Adrenal gland (tissue), 12 donors: ENCODE data around the gene SLFN5. TPM values are rescaled to one million over a fixed set of nuclear protein-coding genes. Genes with fewer than 3 reads are reported as not detected.

Experiments
- DNase-seq, 7 donors: peaks; one replicate each; pipeline ENCODE4 v3.0.0-alpha.2; 2019 to 2020
- H3K27ac ChIP-seq, 5 donors: fragments of 200-600 bp; sonication (generic) in 4 of 5; 1 replicate in 3 of 5; 2 replicates in 2 of 5; pipeline versions ENCODE4 v1.5.1 to v1.8.0; 2016 to 2020; ENCODE audit warnings: mild to moderate bottlenecking in 1 of 5
- H3K27me3 ChIP-seq: fragments of 200-600 bp; 2 replicates; pipeline ENCODE4 v1.8.0; 2021
- H3K36me3 ChIP-seq, 2 donors: fragments of 200-600 bp; replicated peaks in 1 of 2; 1 replicate in 1 of 2; 2 replicates in 1 of 2; pipeline versions ENCODE4 v1.5.1 to v1.8.0; 2018 to 2022
- H3K4me1 ChIP-seq, 2 donors: fragments of 200-600 bp; replicated peaks in 1 of 2; 1 replicate in 1 of 2; 2 replicates in 1 of 2; pipeline versions ENCODE4 v1.5.1 to v1.8.0; 2018 to 2021
- H3K4me3 ChIP-seq, 4 donors: fragments of 200-600 bp; sonication (generic) in 3 of 4; one replicate each; pipeline ENCODE4 v1.5.1; 2016 to 2018
- H3K9me3 ChIP-seq, 3 donors: fragments of 200-600 bp; sonication (generic) in 1 of 3; replicated peaks in 1 of 3; 1 replicate in 2 of 3; 2 replicates in 1 of 3; pipeline versions ENCODE4 v1.5.1 to v1.8.0; 2016 to 2021
- CTCF ChIP-seq, 6 experiments: fragments of 450-650 bp in 4 of 6; fragments of 200-600 bp in 2 of 6; sonication (generic) in 1 of 6; IDR thresholded peaks; 1 replicate in 5 of 6; 2 replicates in 1 of 6; pipeline versions ENCODE4 v1.5.1 to v1.8.0; 2016 to 2021; ENCODE audit warnings: antibody characterized with exemption in 6 of 6, mild to moderate bottlenecking in 2 of 6, moderate library complexity in 1 of 6
- POLR2A ChIP-seq, 2 donors: fragments of 450-650 bp; IDR thresholded peaks; one replicate each; pipeline ENCODE4 v1.6.1; 2017; ENCODE audit warnings: antibody characterized with exemption in 2 of 2, mild to moderate bottlenecking in 2 of 2, moderate library complexity in 1 of 2
- WGBS, 4 donors: extraction: QIAGEN DNeasy Blood & Tissue Kit in 2 of 4; methylation state at CpG; one replicate each; pipeline versions ENCODE4 v1.1.5 to v1.1.7; 2013 to 2017; 5-methylcytosine and 5-hydroxymethylcytosine counted together
- intact Hi-C, 2 donors: fragments of 100-400 bp; cut with DNase I; formaldehyde crosslinking; loops; one replicate each; pipeline versions ENCODE4 v1.14.1 to v1.15.0; 2022 to 2023
- polyA plus RNA-seq, 3 donors: library from polyadenylated mRNA; stranded (reverse); fragments of 200-250 nt in 2 of 3; fragments of 350-450 nt in 1 of 3; fragmentation: Illumina TruSeq in 1 of 3; extraction: RNeasy Lipid Tissue Mini Kit (QIAGEN cat#74804) in 1 of 3; gene quantifications; one replicate each; pipeline ENCODE4 v1.2.3, GENCODE V29; 2013 to 2014
- total RNA-seq, 9 donors: library from RNA; depleted of rRNA in 4 of 9; stranded (reverse); fragments of >200 nt in 4 of 9; fragments of 120-200 nt in 1 of 9; fragmentation: NEBNext Ultra II Directional in 1 of 9; extraction: Animal tissue kit (Norgen Biotek cat#: 25700) in 1 of 9; gene quantifications; one replicate each; pipeline versions ENCODE4 v1.1.0 to v1.2.4, GENCODE V29; 2013 to 2023
- donor health status: healthy with polysubstance abuse.
- donor health status: Bipolar disorder and iron deficiency.
- donor health status: DM: yes; HTN: yes; CAD: no.
- donor health status: DM: no; HTN: no; CAD: no.
- donor health status: DM: no; HTN: no; CAD: no.
- donor health status: DM: yes; HTN: yes; CAD: no.

Gene SLFN5
- total and polyA plus RNA-seq, 12 donors: 3.2 to 57.8 (median 34.4) TPM

GRCh38 chr17:35315283-35315682 is 72.4 kb downstream of the SLFN5 start:
- DNase-seq: peak in 4 of 7 donors; percentile 15 to 22 (median 18)
- Histone ChIP-seq H3K9me3 (no peaks in the 10 kb centered on the region), H3K27ac (no peak overlapping the region), H3K4me3 (no peak overlapping the region), H3K4me1 (peaks cover 0 to 6% of the 10 kb centered on the region in 2 donors), H3K36me3 (no peaks in the 10 kb centered on the region), H3K27me3 (no peaks in the 10 kb centered on the region)
- WGBS, 4 donors: 21 to 33% (median 33%) methylated on average over 5 of the region's 5 CpGs
- intact Hi-C loops: loop anchor here in 1 of 2 donors (2.0 to 10.0 kb wide), 2 partner anchors 150 to 220 kb away; no protein-coding TSS in a partner anchor
- TF ChIP-seq POLR2A (IDR thresholded peaks at IDR 0.05) (no peak), CTCF (IDR thresholded peaks at IDR 0.05) (no peak)

- Histone ChIP-seq H3K27ac (no peak overlapping the region), H3K4me1 (peaks cover 0 to 6% of the 10 kb centered on the region in 2 donors), H3K4me3 (no peak overlapping the region), H3K27me3 (no peaks in the 10 kb centered on the region), H3K9me3 (no peaks in the 10 kb centered on the region), H3K36me3 (no peaks in the 10 kb centered on the region)
- intact Hi-C loops: loop anchor here in 1 of 2 donors (2.0 to 10.0 kb wide), 2 partner anchors 151 to 219 kb away; no protein-coding TSS in a partner anchor
- 74 to 84% (median 80%) methylated on average over 2 of the region's 2 CpGs for WGBS, 4 donors
- TF ChIP-seq CTCF (IDR thresholded peaks at IDR 0.05): no peak
- TF ChIP-seq POLR2A (IDR thresholded peaks at IDR 0.05): no peak
- no peak for DNase-seq
Measured at GRCh38 chr17:35315971-35316370, 73.1 kb downstream of the SLFN5 start.

GRCh38 chr17:35322749-35323148 is 79.9 kb downstream of the SLFN5 start:
- intact Hi-C loops: no loop called here
- Histone ChIP-seq H3K4me3 (no peak overlapping the region), H3K4me1 (no peaks in the 10 kb centered on the region), H3K9me3 (no peaks in the 10 kb centered on the region), H3K27ac (no peak overlapping the region), H3K27me3 (no peaks in the 10 kb centered on the region), H3K36me3 (no peaks in the 10 kb centered on the region)
- TF ChIP-seq POLR2A (IDR thresholded peaks at IDR 0.05) (no peak), CTCF (IDR thresholded peaks at IDR 0.05) (no peak)
- no peak for DNase-seq
- WGBS, 4 donors: 75 to 80% (median 79%) methylated on average over 1 of the region's 1 CpG

Other genes starting within 250 kb of the SLFN5 start
- gene RFFL, start 179.4 kb upstream of the SLFN5 start, total RNA-seq: 10 to 100 TPM in 8 of 9 donors, 1 to 10 TPM in 1; 5.3 to 24.4 (median 20.8) TPM
- 10 to 100 TPM in 1 of 3 donors, 1 to 10 TPM in 2; 2.5 to 14.0 (median 3.2) TPM for gene RFFL, start 179.4 kb upstream of the SLFN5 start, polyA plus RNA-seq
- 10 to 100 TPM in 4 of 9 donors, 1 to 10 TPM in 5; 3.3 to 14.3 (median 8.7) TPM for gene RAD51D, start 123.2 kb upstream of the SLFN5 start, total RNA-seq
- 1 to 10 TPM; 3.5 to 5.3 (median 3.7) TPM for gene RAD51D, start 123.2 kb upstream of the SLFN5 start, polyA plus RNA-seq
- gene FNDC8, start 121.5 kb upstream of the SLFN5 start, total RNA-seq: not detected
- gene FNDC8, start 121.5 kb upstream of the SLFN5 start, polyA plus RNA-seq: not detected
- 10 to 100 TPM in 8 of 9 donors, 1 to 10 TPM in 1; 9.7 to 18.7 (median 15.0) TPM for gene NLE1, start 100.8 kb upstream of the SLFN5 start, total RNA-seq
- 1 to 10 TPM; 5.0 to 7.1 (median 6.7) TPM for gene NLE1, start 100.8 kb upstream of the SLFN5 start, polyA plus RNA-seq
- gene UNC45B, start 95.3 kb upstream of the SLFN5 start, total RNA-seq: under 1 TPM in 6 of 9 donors, not detected in 3; 0.10 to 0.27 (median 0.15) TPM
- under 1 TPM in 2 of 3 donors, not detected in 1; under 0.01 to 0.02 TPM for gene UNC45B, start 95.3 kb upstream of the SLFN5 start, polyA plus RNA-seq
- not detected for gene SLC35G3, start 48.7 kb upstream of the SLFN5 start, total RNA-seq
- gene SLC35G3, start 48.7 kb upstream of the SLFN5 start, polyA plus RNA-seq: not detected
- 10 to 100 TPM in 8 of 9 donors, 1 to 10 TPM in 1; 6.4 to 37.3 (median 20.6) TPM for gene SLFN11, start 130.5 kb downstream of the SLFN5 start, total RNA-seq
- gene SLFN11, start 130.5 kb downstream of the SLFN5 start, polyA plus RNA-seq: 10 to 100 TPM in 2 of 3 donors, 1 to 10 TPM in 1; 8.0 to 10.9 (median 10.1) TPM
- 10 to 100 TPM in 8 of 9 donors, 1 to 10 TPM in 1; 5.1 to 17.1 (median 12.7) TPM for gene SLFN12, start 189.4 kb downstream of the SLFN5 start, total RNA-seq
- 1 to 10 TPM; 5.5 to 9.7 (median 5.6) TPM for gene SLFN12, start 189.4 kb downstream of the SLFN5 start, polyA plus RNA-seq
- gene SLFN13, start 205.7 kb downstream of the SLFN5 start, total RNA-seq: 1 to 10 TPM in 8 of 9 donors, under 1 TPM in 1; 0.97 to 9.7 (median 6.2) TPM
- 1 to 10 TPM; 1.4 to 2.2 (median 1.4) TPM for gene SLFN13, start 205.7 kb downstream of the SLFN5 start, polyA plus RNA-seq